GM12872 (cell line): ENCODE measurements around the gene PDLIM7.

Source experiments
- TF ChIP-seq, protein P1 (sequence below): IDR thresholded peaks from 3 replicates; pipeline ENCODE4 v1.5.1; 2011; ENCODE audit warnings: low read depth, mild to moderate bottlenecking, low read length, moderate library complexity; ENCODE audit not compliant: insufficient read depth

PDLIM7 gene

DNA sequence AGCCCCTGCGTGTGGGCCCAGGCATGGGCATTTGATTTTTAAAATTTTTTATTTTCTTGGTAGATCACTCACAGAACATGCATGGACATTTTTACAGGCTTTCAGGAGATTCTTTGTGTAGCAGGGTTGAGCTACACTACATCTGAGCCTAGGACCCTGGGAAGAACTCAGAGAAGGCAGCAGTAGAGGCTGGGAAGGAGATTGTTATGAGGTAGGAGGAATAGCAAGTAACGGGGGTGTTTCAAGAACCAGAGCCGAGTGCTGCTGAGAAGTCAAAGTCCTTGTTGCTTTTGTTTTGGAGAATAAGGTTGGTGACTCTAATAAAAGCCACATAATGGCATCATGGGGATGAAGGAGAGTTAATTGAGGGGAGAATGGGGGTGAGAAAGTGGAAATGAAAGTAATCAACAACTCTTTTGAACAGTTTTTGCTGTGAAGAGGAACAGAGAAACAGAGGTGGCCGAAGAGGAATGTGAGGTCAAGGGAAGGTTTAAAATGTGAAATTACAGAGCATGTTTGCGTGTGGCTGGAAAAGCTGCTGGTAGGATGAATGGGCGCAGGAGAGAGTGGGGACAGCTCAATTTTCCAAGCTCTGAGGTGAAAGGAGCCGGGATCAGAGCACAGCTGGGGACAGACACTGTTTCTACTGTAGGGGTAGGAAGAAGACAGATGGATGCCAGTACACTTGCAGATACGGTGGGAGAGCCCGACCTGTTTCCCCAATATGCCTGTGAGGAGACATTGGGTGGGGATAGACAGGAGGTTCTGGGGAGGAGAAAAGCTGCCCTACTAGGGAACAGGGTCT, 4.7 kb upstream of the PDLIM7 start:
- TF ChIP-seq, protein P1, sequence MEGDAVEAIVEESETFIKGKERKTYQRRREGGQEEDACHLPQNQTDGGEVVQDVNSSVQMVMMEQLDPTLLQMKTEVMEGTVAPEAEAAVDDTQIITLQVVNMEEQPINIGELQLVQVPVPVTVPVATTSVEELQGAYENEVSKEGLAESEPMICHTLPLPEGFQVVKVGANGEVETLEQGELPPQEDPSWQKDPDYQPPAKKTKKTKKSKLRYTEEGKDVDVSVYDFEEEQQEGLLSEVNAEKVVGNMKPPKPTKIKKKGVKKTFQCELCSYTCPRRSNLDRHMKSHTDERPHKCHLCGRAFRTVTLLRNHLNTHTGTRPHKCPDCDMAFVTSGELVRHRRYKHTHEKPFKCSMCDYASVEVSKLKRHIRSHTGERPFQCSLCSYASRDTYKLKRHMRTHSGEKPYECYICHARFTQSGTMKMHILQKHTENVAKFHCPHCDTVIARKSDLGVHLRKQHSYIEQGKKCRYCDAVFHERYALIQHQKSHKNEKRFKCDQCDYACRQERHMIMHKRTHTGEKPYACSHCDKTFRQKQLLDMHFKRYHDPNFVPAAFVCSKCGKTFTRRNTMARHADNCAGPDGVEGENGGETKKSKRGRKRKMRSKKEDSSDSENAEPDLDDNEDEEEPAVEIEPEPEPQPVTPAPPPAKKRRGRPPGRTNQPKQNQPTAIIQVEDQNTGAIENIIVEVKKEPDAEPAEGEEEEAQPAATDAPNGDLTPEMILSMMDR: no peak

DNA sequence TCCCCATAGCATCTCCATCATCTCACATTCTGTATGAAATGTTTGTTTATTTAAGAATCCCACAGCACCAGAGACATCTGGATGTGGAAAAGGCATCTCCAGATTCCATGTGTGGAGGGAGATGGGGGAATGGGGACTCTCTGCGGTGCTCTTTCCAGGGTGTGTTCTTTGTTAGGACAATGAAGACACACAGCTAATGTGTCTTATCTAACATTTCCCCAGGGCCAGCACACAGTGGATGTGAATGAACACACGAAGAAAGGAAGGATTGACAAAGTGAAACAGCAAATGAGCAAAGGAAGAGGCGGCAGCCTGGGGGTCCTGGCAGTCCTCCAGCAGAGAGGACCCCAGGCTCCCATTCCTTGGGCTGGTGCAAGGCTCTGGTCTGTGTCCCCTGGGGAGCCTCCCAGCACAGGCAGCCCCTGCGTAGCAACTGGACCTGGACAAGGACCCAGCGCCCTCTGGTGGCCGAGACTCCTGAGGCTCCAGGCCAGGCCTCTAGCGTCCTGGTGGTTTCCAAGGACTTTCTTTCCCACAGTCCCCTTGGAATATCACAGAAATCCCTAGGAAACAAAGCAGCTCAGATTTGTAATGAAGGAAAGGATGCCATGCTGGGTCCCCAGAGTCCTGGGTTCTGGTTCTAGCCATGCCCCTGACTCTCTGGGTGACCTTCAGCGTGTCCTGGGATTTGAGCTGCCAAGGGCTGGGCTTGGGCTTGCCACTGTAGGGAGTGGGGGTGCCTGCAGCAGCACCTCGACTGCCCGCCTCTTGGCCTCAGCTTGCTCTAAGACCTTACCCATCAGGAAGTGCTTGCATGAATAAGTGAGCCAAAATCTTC, 3.5 kb upstream of the PDLIM7 start:
- TF ChIP-seq, protein P1: peak; percentile 99

DNA sequence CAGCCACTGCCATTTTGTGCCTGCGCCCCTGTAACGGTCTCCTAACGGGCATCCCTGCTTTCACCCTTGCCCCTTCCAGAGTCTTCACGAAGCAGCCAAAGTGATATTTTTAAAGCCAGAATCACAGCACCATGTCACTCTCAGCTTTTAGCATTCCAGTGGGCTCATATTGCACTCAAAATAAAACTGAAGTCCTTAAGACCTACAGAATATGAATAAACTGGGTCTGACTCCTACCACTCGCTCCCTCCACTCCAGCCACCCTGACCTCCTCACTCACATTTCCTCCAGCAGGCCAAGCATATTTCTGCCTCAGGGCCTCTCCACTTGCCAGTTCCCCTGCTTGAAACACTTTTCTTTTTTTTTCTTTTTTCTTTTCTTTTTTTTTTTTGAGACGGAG, 2.4 kb upstream of the PDLIM7 start:
- TF ChIP-seq, protein P1: no peak

DNA sequence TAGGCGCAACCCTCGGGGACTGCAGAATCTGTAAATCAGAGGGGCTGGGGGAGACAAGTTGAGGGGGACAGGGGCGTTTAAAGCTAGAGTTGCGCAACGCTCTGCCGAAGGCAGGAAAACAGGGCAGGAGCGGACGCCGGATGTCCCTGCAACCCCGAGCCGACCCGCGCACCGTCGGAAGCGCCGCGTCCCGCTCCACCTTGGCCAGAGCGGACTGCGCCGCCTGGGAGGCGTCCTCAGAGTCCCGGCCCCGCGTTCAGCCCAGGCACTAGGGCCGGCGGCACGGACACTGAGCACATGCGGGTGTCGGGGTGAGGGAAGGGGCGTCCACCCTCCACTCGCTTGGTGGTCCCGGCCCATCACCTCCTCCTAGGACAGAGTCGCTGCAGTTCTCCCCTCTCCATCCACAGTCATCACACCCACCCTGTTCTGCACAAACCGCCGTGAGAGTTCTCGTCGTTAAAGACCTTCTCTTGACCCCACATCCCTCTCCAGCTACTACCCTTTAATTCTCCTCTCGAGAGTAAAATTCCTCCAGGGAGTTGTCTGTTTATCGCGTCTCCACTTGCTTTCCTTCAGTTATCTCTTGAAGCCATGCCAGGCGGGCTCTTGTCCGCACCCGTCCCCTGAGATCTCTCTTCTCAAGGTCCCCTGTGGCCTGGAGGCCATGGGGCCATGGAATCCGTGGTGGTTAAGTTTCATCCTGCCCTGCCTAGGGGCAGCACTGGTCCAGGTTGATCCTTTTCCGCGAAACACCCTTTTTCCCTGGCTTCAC, 796 bp upstream of the PDLIM7 start:
- TF ChIP-seq, protein P1: no peak

DNA sequence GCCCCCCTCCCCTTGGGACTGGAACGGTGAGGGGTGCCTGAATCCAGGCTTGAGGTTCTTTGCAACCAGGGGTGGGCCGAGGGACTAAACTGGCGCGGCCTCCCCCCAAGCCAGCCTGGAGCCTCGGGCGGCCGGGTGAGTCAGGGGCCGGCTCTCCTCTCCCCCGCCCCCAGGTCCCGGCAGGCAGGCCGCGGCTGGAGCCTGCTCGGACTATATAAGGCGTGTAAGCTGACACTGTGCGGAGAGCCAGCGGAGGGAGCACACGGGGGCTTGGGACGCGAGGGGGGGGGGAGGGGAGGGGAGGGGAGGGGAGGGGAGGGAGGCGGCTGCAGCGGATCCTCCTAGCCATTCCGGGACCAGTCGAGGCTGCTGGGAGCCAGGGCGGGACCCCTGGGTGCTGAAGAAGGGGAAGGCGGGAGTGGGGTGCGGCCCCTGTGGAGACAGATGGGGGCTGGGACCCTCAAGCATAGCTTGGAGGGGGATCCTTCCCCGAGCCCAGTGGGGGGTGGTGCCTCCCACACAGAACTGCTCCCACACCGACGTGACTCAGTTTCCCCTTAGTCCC, 595 bp downstream of the PDLIM7 start:
- TF ChIP-seq, protein P1: no peak

DNA sequence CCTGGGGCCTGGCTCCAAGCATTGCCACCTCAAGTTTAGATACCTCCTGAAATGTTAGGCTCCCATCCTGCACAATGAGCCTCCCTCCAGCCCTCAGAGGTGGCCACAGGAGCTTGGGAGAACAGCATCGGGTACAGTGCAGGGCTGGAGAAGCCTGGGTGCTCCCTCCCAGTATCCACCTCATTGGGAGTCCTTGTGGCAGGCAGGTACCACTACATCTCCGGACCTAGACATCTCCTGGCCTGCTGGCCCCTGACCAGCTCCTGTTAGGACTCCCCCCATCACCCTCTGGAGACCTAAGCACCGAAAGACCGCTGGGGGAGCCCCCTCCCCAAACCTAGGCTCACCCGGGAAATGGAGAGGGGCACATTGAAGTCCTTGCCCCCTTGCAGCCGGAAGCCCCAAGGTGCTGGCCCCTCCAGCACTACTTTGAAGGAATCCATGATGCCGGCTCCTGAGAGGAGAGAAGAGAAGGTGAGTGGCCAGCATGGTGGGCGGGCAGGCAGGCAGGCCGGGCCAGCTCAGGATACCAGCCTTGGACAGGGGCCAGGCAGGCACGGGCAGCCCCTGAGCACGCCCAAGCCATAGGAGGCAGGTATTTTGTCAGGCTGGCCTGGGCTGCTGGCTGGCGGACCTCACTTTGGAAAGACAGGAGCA, 1.2 kb downstream of the PDLIM7 start:
- TF ChIP-seq, protein P1: peak; percentile 45; the same call in 2 of the 3 replicates
